SK-N-SH (cell line): ENCODE data around the gene PDLIM4. TPM values are rescaled to one million over a fixed set of nuclear protein-coding genes. Genes with fewer than 3 reads are reported as not detected.

Source experiments
- CTCF ChIA-PET: fragments of 300-600, 350-600 bp; formaldehyde crosslinking; extraction: SDS; loops from one replicate; lab custom pipeline; 2021; lab: Yijun Ruan, JAX
- POLR2A ChIA-PET: fragments of 350-600 bp; sonication (Branson Sonifier 250); formaldehyde crosslinking; extraction: SDS; loops from one replicate; lab custom pipeline; 2020; ENCODE audit warnings: antibody characterized with exemption, inconsistent platforms; lab: Yijun Ruan, JAX
- DNase-seq: peaks from one replicate; pipeline ENCODE4 v3.0.0; 2012
- H2AFZ ChIP-seq: fragments of 200-600 bp; sonication (generic); 2 replicates; pipeline ENCODE4 v1.8.1; 2016; ENCODE audit warnings: antibody characterized with exemption, mild to moderate bottlenecking, low read depth
- H3F3A ChIP-seq: fragments of 200-600 bp; sonication (generic); replicated peaks from 2 replicates; pipeline ENCODE3; 2016; ENCODE audit warnings: antibody characterized with exemption, mild to moderate bottlenecking; ENCODE audit not compliant: insufficient read depth
- H3K27ac ChIP-seq, 2 experiments: fragments of 200-500 bp in 1 of 2; fragments of 200-600 bp in 1 of 2; sonication (Bioruptor generic) in 1 of 2; sonication (generic), shearing (Covaris generic) in 1 of 2; 2 replicates each; pipeline versions ENCODE4 v1.5.1 to v1.6.1; 2014 to 2016; ENCODE audit warnings: low read depth in 2 of 2, inconsistent platforms in 1 of 2, low read length in 1 of 2, mild to moderate bottlenecking in 1 of 2, mixed read lengths in 1 of 2
- H3K27me3 ChIP-seq: fragments of 200-600 bp; sonication (generic), shearing (Covaris generic); 2 replicates; pipeline ENCODE4 v1.6.1; 2016; ENCODE audit warnings: mixed run types; ENCODE audit not compliant: insufficient read depth
- H3K36me3 ChIP-seq, 2 experiments: fragments of 200-500 bp in 1 of 2; fragments of 200-600 bp in 1 of 2; sonication (Bioruptor generic) in 1 of 2; sonication (generic) in 1 of 2; replicated peaks in 1 of 2; 2 replicates each; pipeline versions ENCODE3 to v1.5.1; 2014 to 2016; ENCODE audit warnings: low read length in 1 of 2, mild to moderate bottlenecking in 1 of 2; ENCODE audit not compliant: insufficient read depth in 2 of 2, control insufficient read depth in 1 of 2
- H3K4me1 ChIP-seq, 2 experiments: fragments of 200-500 bp in 1 of 2; fragments of 200-600 bp in 1 of 2; sonication (Bioruptor generic) in 1 of 2; sonication (generic), shearing (Covaris generic) in 1 of 2; 2 replicates each; pipeline versions ENCODE4 v1.5.1 to v1.6.1; 2014 to 2016; ENCODE audit warnings: low read depth in 1 of 2, low read length in 1 of 2, mixed run types in 1 of 2; ENCODE audit not compliant: insufficient read depth in 2 of 2, control insufficient read depth in 1 of 2
- H3K4me2 ChIP-seq: fragments of 200-600 bp; sonication (generic), shearing (Covaris generic); 2 replicates; pipeline ENCODE4 v1.6.1; 2017; ENCODE audit warnings: mixed run types
- H3K4me3 ChIP-seq, 2 experiments: fragments of 200-500 bp in 1 of 2; fragments of 200-600 bp in 1 of 2; sonication (Bioruptor generic) in 1 of 2; sonication (generic), shearing (Covaris generic) in 1 of 2; 2 replicates each; pipeline versions ENCODE4 v1.5.1 to v1.8.1; 2014 to 2016; ENCODE audit warnings: low read depth in 2 of 2, inconsistent platforms in 1 of 2, low read length in 1 of 2, mild to moderate bottlenecking in 1 of 2, mixed read lengths in 1 of 2, moderate library complexity in 1 of 2
- H3K79me2 ChIP-seq: fragments of 200-600 bp; sonication (generic); 2 replicates; pipeline ENCODE4 v1.8.1; 2017; ENCODE audit warnings: mild to moderate bottlenecking; ENCODE audit not compliant: insufficient read depth
- H3K9ac ChIP-seq: fragments of 200-600 bp; sonication (generic); 2 replicates; pipeline ENCODE4 v1.6.1; 2017; ENCODE audit warnings: mixed run types
- H3K9me2 ChIP-seq: fragments of 200-600 bp; sonication (generic); 2 replicates; pipeline ENCODE4 v1.6.1; 2017; ENCODE audit warnings: mixed run types
- H3K9me3 ChIP-seq: fragments of 200-600 bp; sonication (generic); 2 replicates; pipeline ENCODE4 v1.6.1; 2017; ENCODE audit warnings: mixed run types, mild to moderate bottlenecking, moderate library complexity
- H4K20me1 ChIP-seq: fragments of 200-600 bp; sonication (generic); 2 replicates; pipeline ENCODE4 v1.6.1; 2017; ENCODE audit warnings: mild to moderate bottlenecking, mixed run types; ENCODE audit not compliant: insufficient read depth
- EP300 ChIP-seq, 2 experiments: IDR thresholded peaks; 2 replicates each; pipeline versions ENCODE4 v1.4.0 to v1.6.1; 2012; ENCODE audit warnings: borderline replicate concordance in 1 of 2, low read depth in 1 of 2, low read length in 1 of 2
- EZH2phosphoT487 ChIP-seq: fragments of 200-600 bp; sonication (generic); IDR thresholded peaks from 2 replicates; pipeline ENCODE4 v1.6.1; 2017; ENCODE audit warnings: low read depth, mixed run types, mild to moderate bottlenecking, antibody characterized with exemption, moderate library complexity, borderline replicate concordance
- FOSL2 ChIP-seq: IDR thresholded peaks from 2 replicates; pipeline ENCODE4 v1.4.0; 2012; ENCODE audit warnings: low read depth, mild to moderate bottlenecking, moderate library complexity, borderline replicate concordance
- FOXJ3 ChIP-seq: sonication (generic); formaldehyde crosslinking; IDR thresholded peaks from 2 replicates; pipeline ENCODE4 v1.5.1; 2020; ENCODE audit warnings: mild to moderate bottlenecking, missing genetic modification reagents
- GABPA ChIP-seq: IDR thresholded peaks from 2 replicates; pipeline ENCODE4 v1.4.0; 2012; ENCODE audit warnings: low read depth, mild to moderate bottlenecking
- GATA2 ChIP-seq: sonication (generic); formaldehyde crosslinking; IDR thresholded peaks from 2 replicates; pipeline ENCODE4 v1.5.0; 2020; ENCODE audit warnings: mild to moderate bottlenecking, missing genetic modification reagents
- IRF3 ChIP-seq: fragments of 150-350 bp; IDR thresholded peaks from 2 replicates; pipeline ENCODE4 v1.6.1; 2016; ENCODE audit warnings: mild to moderate bottlenecking, low read depth, low read length
- MEF2A ChIP-seq: IDR thresholded peaks from 2 replicates; pipeline ENCODE4 v1.4.0; 2012; ENCODE audit warnings: low read depth, borderline replicate concordance
- NRF1 ChIP-seq: IDR thresholded peaks from 2 replicates; pipeline ENCODE4 v1.6.1; 2012; ENCODE audit warnings: low read depth, mild to moderate bottlenecking, low read length
- POLR2AphosphoS5 ChIP-seq: IDR thresholded peaks from 2 replicates; pipeline ENCODE4 v1.6.1; 2012; ENCODE audit warnings: low read depth, low read length
- RAD21 ChIP-seq: IDR thresholded peaks from 2 replicates; pipeline ENCODE4 v1.6.1; 2012; ENCODE audit warnings: mild to moderate bottlenecking, low read length
- REST ChIP-seq: IDR thresholded peaks from 2 replicates; pipeline ENCODE4 v1.6.1; 2012; ENCODE audit warnings: mild to moderate bottlenecking, low read depth, low read length, moderate library complexity
- RFX5 ChIP-seq: IDR thresholded peaks from 2 replicates; pipeline ENCODE4 v1.6.1; 2012; ENCODE audit warnings: mild to moderate bottlenecking, improper control_type of control experiment, low read length
- RXRA ChIP-seq: IDR thresholded peaks from 2 replicates; pipeline ENCODE4 v1.4.0; 2012; ENCODE audit warnings: low read depth, mild to moderate bottlenecking, borderline replicate concordance
- SIN3A ChIP-seq: IDR thresholded peaks from 2 replicates; pipeline ENCODE4 v1.6.1; 2012; ENCODE audit warnings: low read depth, mild to moderate bottlenecking, low read length, moderate library complexity, borderline replicate concordance
- TAF1 ChIP-seq: IDR thresholded peaks from 2 replicates; pipeline ENCODE4 v1.6.1; 2012; ENCODE audit warnings: low read depth, mild to moderate bottlenecking, low read length, moderate library complexity, borderline replicate concordance
- USF2 ChIP-seq: fragments of 150-350 bp; IDR thresholded peaks from 2 replicates; pipeline ENCODE4 v1.6.1; 2017; ENCODE audit warnings: antibody characterized with exemption, low read length, low read depth, borderline replicate concordance
- YY1 ChIP-seq: IDR thresholded peaks from 2 replicates; pipeline ENCODE4 v1.4.0; 2012; ENCODE audit warnings: low read depth, mild to moderate bottlenecking
- WGBS: methylation state at CpG from one replicate; pipeline ENCODE4 v1.1.6; 2017; ENCODE audit warnings: low lambda C conversion rate; 5-methylcytosine and 5-hydroxymethylcytosine counted together
- polyA plus RNA-seq, 3 experiments: library from polyadenylated mRNA; depleted of rRNA; stranded (reverse); fragments of >200 nt; gene quantifications; 2 replicates each; pipeline ENCODE4 v1.2.3, GENCODE V29; 2012
- TF ChIP-seq, protein P1 (sequence below): fragments of 200-600 bp; sonication (generic); IDR thresholded peaks from 2 replicates; pipeline ENCODE4 v1.6.1; 2017; ENCODE audit warnings: antibody characterized with exemption, mild to moderate bottlenecking, moderate library complexity
- TF ChIP-seq, protein P2 (sequence below): IDR thresholded peaks from 2 replicates; pipeline ENCODE4 v1.4.0; 2012; ENCODE audit warnings: low read depth

Gene PDLIM4
- polyA plus RNA-seq, 1 of the 3 experiments (the other 2 are of a cell fraction), result 57.1 TPM

DNA sequence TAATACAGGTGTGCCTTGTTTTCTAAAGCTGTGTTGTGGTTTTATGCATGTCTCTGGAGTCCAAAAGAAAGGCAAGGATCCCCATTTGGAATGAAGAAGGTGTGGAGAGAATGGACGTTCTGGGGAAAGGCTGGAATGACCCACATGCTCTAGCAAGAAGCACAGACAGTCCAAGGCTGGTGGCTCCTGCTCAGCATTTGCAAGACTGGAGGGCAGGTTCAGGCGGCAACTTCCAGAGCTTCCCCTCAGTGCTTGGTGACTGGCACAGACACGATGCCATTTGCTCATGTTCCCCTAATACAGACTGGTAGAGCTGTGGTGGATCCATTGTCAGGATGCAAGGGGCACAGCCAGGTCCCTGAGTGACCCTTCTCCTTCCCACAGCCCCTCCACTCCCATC lies 44.9 kb downstream of the PDLIM4 start:
- Histone ChIP-seq H2AFZ (no peak overlapping the region), H3K4me2 (no peak overlapping the region), H3K4me3 (no peak overlapping the region), H3K9ac (no peak overlapping the region), H3F3A (no peaks in the 10 kb centered on the region), H4K20me1 (no peaks in the 10 kb centered on the region), H3K27me3 (no peaks in the 10 kb centered on the region), H3K27ac (no peak overlapping the region), H3K79me2 (peaks cover 13% of the 10 kb centered on the region), H3K4me1 (peaks cover 0 to 9% of the 10 kb centered on the region in 2 experiments; a peak in 1 of 4 replicates), H3K9me2 (no peaks in the 10 kb centered on the region), H3K9me3 (no peaks in the 10 kb centered on the region), H3K36me3 (peaks cover 0 to 4% of the 10 kb centered on the region in 2 experiments)
- WGBS, result 56% methylated on average over 3 of the region's 3 CpGs
- ChIA-PET POLR2A (no interaction called here), CTCF (interaction anchor here (0.6 to 0.7 kb wide), 2 partner anchors 64 to 766 kb away, joined by 3 to 4 read pairs; no protein-coding TSS in a partner anchor)
- DNase-seq, result no peak
- no peak for TF ChIP-seq USF2
- TF ChIP-seq MEF2A, result no peak
- TF ChIP-seq RAD21, result no peak
- TF ChIP-seq, protein P1, sequence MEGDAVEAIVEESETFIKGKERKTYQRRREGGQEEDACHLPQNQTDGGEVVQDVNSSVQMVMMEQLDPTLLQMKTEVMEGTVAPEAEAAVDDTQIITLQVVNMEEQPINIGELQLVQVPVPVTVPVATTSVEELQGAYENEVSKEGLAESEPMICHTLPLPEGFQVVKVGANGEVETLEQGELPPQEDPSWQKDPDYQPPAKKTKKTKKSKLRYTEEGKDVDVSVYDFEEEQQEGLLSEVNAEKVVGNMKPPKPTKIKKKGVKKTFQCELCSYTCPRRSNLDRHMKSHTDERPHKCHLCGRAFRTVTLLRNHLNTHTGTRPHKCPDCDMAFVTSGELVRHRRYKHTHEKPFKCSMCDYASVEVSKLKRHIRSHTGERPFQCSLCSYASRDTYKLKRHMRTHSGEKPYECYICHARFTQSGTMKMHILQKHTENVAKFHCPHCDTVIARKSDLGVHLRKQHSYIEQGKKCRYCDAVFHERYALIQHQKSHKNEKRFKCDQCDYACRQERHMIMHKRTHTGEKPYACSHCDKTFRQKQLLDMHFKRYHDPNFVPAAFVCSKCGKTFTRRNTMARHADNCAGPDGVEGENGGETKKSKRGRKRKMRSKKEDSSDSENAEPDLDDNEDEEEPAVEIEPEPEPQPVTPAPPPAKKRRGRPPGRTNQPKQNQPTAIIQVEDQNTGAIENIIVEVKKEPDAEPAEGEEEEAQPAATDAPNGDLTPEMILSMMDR, result no peak
- TF ChIP-seq GABPA, result no peak
- no peak for TF ChIP-seq RXRA
- no peak for TF ChIP-seq SIN3A

GRCh38 chr5:132303589-132303988 lies 46.1 kb downstream of the PDLIM4 start:
- no peak overlapping the region for H3K27ac ChIP-seq
- H3K27me3 ChIP-seq, result no peaks in the 10 kb centered on the region
- no peak overlapping the region for H2AFZ ChIP-seq
- H3K9ac ChIP-seq, result no peak overlapping the region
- no peak for DNase-seq
- H3K4me1 ChIP-seq, result peaks cover 0 to 9% of the 10 kb centered on the region in 2 experiments; a peak in 1 of 4 replicates
- no peaks in the 10 kb centered on the region for H3F3A ChIP-seq
- H3K4me3 ChIP-seq, result no peak overlapping the region
- H3K79me2 ChIP-seq, result peaks cover 5% of the 10 kb centered on the region; the same call in 1 of the 2 replicates
- H3K4me2 ChIP-seq, result no peak overlapping the region
- CTCF ChIA-PET, result interaction anchor here (0.8 to 1.8 kb wide), 2 partner anchors 31 to 197 kb away, joined by 3 to 6 read pairs; no protein-coding TSS in a partner anchor
- TF ChIP-seq EZH2phosphoT487, result no peak
- TF ChIP-seq TAF1, result no peak
- no peak for TF ChIP-seq RAD21
- no peak for TF ChIP-seq NRF1
- no peak for TF ChIP-seq EP300 (IDR thresholded peaks at IDR 0.05; ENCODE audit: borderline replicate concordance in 1 of 2, low read depth in 1 of 2, low read length in 1 of 2)
- TF ChIP-seq POLR2AphosphoS5, result no peak
- no peak for TF ChIP-seq GATA2 (CRISPR knock-in tag)
- no peak for TF ChIP-seq YY1
- TF ChIP-seq FOSL2, result no peak
- TF ChIP-seq REST, result no peak
- TF ChIP-seq, protein P2, sequence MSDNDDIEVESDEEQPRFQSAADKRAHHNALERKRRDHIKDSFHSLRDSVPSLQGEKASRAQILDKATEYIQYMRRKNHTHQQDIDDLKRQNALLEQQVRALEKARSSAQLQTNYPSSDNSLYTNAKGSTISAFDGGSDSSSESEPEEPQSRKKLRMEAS, result no peak
- TF ChIP-seq FOXJ3 (CRISPR knock-in tag), result no peak
- no peak for TF ChIP-seq MEF2A
- no peak for TF ChIP-seq IRF3
- no peak for TF ChIP-seq RFX5
- WGBS, result 94% methylated on average over 6 of the region's 6 CpGs
- no peaks in the 10 kb centered on the region for H3K9me2 ChIP-seq
- no peaks in the 10 kb centered on the region for H4K20me1 ChIP-seq
- POLR2A ChIA-PET, result interaction anchor here (1.9 kb wide), 1 partner anchor 10 kb away, joined by 8 read pairs; the partner anchor contains the start of gene SLC22A4
- H3K9me3 ChIP-seq, result no peaks in the 10 kb centered on the region
- H3K36me3 ChIP-seq, result peaks cover 0 to 4% of the 10 kb centered on the region in 2 experiments
